NCI-H1048 (cell line): ENCODE measurements around the gene ACAP1.

Experiments used
- DNase-seq: peaks from one replicate; lab custom pipeline; 2025; lab: John Stamatoyannopoulos, UW

Gene ACAP1

DNA sequence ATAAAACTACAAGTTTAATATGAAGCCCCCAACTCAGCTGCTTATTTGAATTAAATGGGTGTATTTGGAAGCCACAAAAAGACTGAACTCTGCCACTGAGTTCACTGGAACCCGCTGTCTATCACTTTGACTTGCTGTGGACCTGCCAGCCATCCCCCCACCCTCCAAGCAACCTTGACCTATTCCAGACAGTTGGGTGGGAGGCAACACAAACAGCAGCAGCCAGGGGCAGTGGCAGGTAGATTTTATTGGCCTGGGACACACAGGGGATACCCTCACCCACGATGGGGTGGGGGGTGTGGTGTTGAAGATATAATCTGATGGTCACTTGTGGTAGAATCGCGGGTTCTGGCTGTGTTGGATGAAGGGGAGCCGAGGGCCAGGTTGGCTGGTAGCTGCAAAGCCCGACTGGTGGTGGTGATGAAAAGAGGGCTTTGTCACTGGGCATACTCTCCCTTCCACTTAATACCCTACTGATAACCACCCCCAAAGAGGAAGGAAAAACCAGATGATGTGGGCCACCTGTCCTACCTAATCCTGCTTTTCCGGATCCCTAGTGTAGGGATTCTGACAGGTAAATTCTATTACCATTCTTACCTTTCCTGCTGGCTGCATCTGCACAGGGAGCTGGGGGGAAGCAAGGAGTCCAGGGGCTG, 23.8 kb upstream of the ACAP1 start:
- no peak for DNase-seq

GRCh38 chr17:7313088-7313889, 23.0 kb upstream of the ACAP1 start:
- DNase-seq = no peak

- no peak for DNase-seq
Measured at GRCh38 chr17:7313890-7314718, 22.2 kb upstream of the ACAP1 start.

- DNase-seq = peak; percentile 70
Measured at GRCh38 chr17:7314719-7315569, 21.4 kb upstream of the ACAP1 start, which contains the start of gene GPS2. TSS of gene GPS2 (minus strand) at chr17:7315360. CDS start at chr17:7315052, 308 bp downstream.

GRCh38 chr17:7315570-7316235, 20.6 kb upstream of the ACAP1 start:
- DNase-seq = no peak

- no peak for DNase-seq
Measured at GRCh38 chr17:7317161-7317803, 19.0 kb upstream of the ACAP1 start.

DNA sequence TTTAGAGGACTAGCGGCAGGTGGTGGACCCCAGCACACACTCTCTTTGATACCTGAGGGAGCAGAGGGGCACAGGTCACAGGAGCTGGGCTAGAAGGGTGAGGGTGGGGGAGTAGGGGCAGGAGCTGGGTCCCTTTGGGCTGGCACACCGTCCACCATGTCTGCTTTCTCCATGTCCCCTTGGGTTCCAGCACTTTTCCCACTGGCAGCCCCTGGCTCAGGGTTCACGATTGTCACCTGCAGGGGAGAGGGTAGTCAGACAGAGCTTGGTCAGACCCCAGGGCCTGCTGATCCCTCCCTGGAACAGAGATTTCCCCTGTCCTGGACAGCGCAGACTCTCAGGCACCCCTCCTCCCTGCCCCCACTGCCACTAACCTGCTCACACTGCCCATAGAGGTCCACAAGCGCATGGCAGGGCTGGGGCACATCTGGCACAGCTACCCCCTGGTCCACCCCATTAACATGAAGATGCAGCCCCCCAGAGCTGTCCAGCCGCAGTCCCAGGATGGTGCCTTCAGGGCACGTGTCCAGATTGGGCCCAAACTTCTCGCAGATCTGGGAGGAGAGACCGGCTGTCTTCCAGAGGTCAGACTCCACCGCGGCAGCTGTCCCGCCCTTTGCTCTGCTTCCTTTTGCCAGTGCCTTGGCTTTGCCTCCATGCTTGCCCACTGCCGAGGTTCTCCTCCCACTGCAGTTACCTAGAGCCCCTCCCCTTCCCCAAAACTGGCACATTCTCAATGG, 18.0 kb upstream of the ACAP1 start:
- no peak for DNase-seq

DNA sequence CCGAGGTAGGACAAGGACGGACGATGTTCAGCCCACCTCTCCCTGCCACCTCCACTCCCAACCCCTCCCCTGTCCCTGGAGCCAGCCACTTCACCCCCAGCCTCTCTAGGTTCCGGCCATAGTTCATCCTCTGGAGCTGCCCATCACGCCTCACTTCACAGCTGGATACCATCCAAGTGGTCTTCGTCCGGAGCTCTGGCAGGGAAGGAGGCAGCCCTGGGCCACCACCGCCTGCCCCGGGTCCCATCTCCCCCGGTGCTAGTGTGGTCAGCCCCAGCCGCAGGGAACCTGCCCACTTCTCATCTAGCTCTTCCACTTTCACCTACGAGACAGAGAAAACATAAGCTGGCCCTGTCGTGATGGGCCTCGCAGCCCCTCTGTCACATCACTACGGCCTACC, 14.9 kb upstream of the ACAP1 start:
- DNase-seq = no peak

- no peak for DNase-seq
Measured at GRCh38 chr17:7322520-7323194, 13.7 kb upstream of the ACAP1 start.

DNA sequence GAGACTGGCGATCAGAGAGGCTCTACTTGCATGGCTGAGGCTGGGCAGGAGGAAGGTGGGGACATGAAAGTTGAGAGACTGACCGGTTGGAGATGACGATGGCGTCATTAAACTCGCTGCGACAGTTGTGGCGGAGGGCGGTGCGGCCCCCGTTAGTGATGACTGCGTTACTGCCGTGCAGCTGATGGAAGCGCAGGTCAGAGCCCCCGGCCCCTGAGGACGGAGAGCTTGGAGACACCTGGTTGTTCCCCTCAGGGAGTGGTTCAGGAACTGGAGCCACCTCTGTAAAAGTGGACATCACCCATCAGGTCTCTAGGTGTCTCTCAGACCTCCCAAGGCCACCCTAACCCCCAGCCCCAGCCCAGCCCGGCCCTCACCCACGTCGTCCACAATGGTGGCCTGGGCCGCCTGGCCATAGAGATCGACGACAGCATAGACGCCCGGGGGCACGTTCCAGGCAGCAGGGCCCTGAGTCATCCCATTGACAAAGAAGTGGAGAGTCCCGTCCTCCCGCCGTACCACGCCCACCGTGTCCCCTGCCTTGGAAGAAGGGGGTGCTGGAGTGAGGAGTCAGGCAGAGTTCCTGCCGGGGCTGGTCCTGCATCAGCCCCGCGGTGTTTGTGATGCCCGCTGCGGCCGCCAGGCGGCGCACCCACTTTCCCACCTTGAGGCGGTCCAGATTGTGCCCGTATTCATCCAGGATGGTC, 12.4 kb upstream of the ACAP1 start:
- no peak for DNase-seq

DNA sequence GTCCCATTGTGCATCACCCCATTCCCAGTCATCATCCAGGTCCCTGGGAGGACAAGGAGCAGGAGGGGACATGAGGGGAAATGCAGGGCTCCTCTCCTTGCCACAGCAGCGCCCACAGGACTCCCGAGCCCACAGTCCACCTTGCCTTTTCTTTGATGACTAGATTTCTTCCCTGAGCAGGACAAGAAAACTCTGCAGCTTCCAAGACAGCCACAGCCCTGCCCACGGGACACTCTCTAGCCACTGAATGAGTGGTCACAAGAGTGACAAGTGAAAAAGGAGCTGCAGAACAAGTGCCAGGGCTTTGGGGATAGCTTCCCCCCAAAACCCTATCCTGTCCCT, 11.9 kb upstream of the ACAP1 start:
- DNase-seq = no peak

- DNase-seq = no peak
Measured at GRCh38 chr17:7325031-7325528, 11.2 kb upstream of the ACAP1 start.

GRCh38 chr17:7326186-7326585, 10.1 kb upstream of the ACAP1 start:
- DNase-seq = no peak

DNA sequence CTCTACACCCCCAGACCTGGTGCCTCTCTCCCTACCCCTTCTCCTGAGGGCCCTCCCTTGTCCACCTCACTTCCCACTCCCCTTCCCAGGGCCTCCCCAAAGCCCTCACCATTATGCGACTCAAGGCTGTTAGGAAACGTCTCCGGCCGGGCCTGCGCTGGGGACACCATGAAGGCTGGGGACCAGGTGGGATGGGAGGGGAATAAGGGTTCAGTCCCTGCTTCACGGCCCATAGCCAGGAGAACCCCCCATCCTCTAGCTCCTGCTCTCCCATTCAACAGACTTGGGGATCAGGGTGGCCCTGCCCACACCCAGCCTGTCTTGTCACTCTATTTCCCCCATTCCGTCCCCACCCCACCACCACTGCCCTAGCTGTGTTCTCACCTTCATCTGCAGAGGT, 9.3 kb upstream of the ACAP1 start:
- no peak for DNase-seq

DNA sequence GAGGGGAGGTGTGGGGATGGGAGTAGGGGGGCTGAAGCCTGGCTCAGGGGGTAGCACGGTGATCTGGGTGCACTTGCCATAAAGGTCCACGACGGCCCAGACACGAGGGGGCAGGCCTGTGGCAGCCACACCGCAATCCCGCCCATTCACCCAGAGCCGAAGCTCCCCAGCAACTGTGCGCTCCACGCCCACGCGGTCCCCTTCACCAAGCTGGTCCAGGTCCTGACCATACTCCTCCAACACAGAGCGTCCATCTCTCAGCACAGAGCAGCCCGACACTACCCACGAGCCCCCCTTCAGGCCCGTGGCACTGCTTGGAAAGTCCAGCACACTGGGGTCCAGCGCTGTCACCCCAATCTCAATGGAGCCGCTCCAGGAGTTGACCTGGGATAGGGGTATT, 8.8 kb upstream of the ACAP1 start:
- DNase-seq = no peak

- DNase-seq = no peak
Measured at GRCh38 chr17:7328009-7328408, 8.3 kb upstream of the ACAP1 start.

DNA sequence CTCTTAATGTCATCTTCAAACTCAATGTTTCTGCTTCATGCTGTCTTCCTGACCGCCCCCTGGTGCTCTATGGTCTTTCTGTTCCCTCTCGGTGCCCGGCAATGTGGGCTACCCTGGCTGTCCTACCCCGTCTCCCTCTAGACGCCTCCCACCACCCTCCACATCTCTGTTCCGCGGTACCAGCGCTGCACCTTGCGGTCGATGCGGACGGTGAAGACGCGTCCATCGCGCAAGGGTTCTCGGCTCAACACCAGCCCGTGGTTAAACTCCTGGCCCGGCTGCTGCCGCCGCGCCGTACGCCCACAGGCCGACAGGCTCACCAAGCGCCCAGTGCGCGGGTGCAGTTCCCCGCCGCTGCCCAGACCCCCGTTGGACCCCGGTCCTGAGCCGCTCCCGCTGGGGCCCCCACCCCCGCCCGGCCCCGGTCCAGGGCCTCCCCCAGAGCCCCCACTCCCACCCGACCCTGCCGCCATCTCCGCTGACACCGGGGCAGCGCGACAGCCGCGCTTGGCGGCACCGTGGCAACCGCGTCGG, 7.4 kb upstream of the ACAP1 start, which contains the start of gene NEURL4:
Gene NEURL4, minus strand, starts transcription at position 496 of the 534 bp plus-strand sequence. Its CDS starts 23 bp downstream, at position 473.
- no peak for DNase-seq

DNA sequence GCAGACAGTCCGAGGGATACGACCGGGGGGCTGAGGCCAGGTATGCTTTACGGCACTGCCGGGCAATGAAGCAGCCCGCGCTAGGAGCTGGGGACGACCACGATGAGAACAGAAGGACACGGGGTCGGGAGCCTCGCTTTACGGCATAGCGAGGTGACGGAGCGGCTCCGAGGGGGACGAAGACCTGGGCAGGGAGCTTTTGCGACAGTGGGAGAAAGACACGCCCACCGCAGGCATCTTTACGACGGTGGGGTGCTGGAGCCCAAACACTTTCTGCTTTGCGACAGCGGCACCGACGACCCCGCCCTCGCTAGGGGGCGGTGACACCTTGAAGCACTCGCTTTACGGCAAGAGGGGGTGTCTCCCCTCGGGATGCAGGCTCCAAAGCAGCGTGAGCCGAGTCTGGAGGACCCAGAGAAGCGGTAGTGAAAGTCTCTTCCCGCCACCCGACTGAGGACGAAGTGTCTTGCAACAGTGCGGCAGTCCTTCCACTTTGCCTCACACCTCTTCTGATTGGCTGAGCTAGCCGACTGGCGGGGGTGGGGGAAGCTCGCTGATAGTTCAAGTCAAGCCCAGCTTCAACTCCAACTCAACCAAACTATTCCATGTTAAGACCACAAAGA, 6.8 kb upstream of the ACAP1 start:
- peak; percentile 100 for DNase-seq
